Astrocyte (in vitro differentiated cells and primary cell): ENCODE measurements around the gene SNCB. TPM values are rescaled to one million over a fixed set of nuclear protein-coding genes. Genes with fewer than 3 reads are reported as not detected.

ENCODE experiments used
- DNase-seq: peaks from one replicate; pipeline ENCODE4 v3.0.0-alpha.2; 2010; ENCODE audit warnings: low read depth
- FAIRE-seq: peaks from 2 replicates; lab custom pipeline; 2011; peaks lifted over from hg19 to GRCh38; lab: Jason Lieb, UNC
- H2AFZ ChIP-seq: 2 replicates; pipeline ENCODE4 v1.6.0; 2012; ENCODE audit warnings: low read depth, low read length, inconsistent platforms
- H3K27ac ChIP-seq: 2 replicates; pipeline ENCODE4 v1.5.1; 2011; ENCODE audit warnings: low read depth, low read length, inconsistent platforms
- H3K27me3 ChIP-seq: 2 replicates; pipeline ENCODE4 v1.6.0; 2011; ENCODE audit warnings: low read length, inconsistent platforms; ENCODE audit not compliant: insufficient read depth
- H3K36me3 ChIP-seq: 2 replicates; pipeline ENCODE4 v1.5.1; 2011; ENCODE audit warnings: low read length, inconsistent platforms; ENCODE audit not compliant: insufficient read depth
- H3K4me1 ChIP-seq: 2 replicates; pipeline ENCODE4 v1.5.1; 2011; ENCODE audit warnings: low read length, inconsistent platforms; ENCODE audit not compliant: insufficient read depth
- H3K4me2 ChIP-seq: 2 replicates; pipeline ENCODE4 v1.6.0; 2012; ENCODE audit warnings: low read length, inconsistent platforms
- H3K4me3 ChIP-seq: 2 replicates; pipeline ENCODE4 v1.5.1; 2011; ENCODE audit warnings: low read depth, mild to moderate bottlenecking, low read length, inconsistent platforms; ENCODE audit not compliant: insufficient read depth
- H3K79me2 ChIP-seq: 2 replicates; pipeline ENCODE4 v1.6.0; 2012; ENCODE audit warnings: mild to moderate bottlenecking, low read length, inconsistent platforms; ENCODE audit not compliant: insufficient read depth
- H3K9ac ChIP-seq: 2 replicates; pipeline ENCODE4 v1.6.0; 2012; ENCODE audit warnings: mild to moderate bottlenecking, low read length, inconsistent platforms
- H3K9me3 ChIP-seq: 2 replicates; pipeline ENCODE4 v1.5.1; 2012; ENCODE audit warnings: low read depth, mild to moderate bottlenecking, low read length, inconsistent platforms; ENCODE audit not compliant: insufficient read depth
- H4K20me1 ChIP-seq: 2 replicates; pipeline ENCODE4 v1.6.0; 2012; ENCODE audit warnings: low read length, inconsistent platforms; ENCODE audit not compliant: insufficient read depth
- H3K27ac Mint-ChIP-seq: one replicate; pipeline ENCODE4 v1.8.0; 2021; ENCODE audit warnings: mild to moderate bottlenecking, mixed read lengths; ENCODE audit not compliant: unreplicated experiment
- H3K27me3 Mint-ChIP-seq: one replicate; pipeline ENCODE4 v1.8.0; 2021; ENCODE audit warnings: low read depth, mixed read lengths; ENCODE audit not compliant: unreplicated experiment
- H3K36me3 Mint-ChIP-seq: one replicate; pipeline ENCODE4 v1.8.0; 2021; ENCODE audit warnings: low read depth, mixed read lengths; ENCODE audit not compliant: unreplicated experiment
- H3K4me1 Mint-ChIP-seq: one replicate; pipeline ENCODE4 v1.8.0; 2021; ENCODE audit warnings: low read depth, mixed read lengths; ENCODE audit not compliant: unreplicated experiment
- H3K4me3 Mint-ChIP-seq: one replicate; pipeline ENCODE4 v1.8.0; 2021; ENCODE audit warnings: mild to moderate bottlenecking, moderate library complexity, mixed read lengths; ENCODE audit not compliant: unreplicated experiment
- H3K9me3 Mint-ChIP-seq: one replicate; pipeline ENCODE4 v1.8.0; 2021; ENCODE audit warnings: mild to moderate bottlenecking, mixed read lengths; ENCODE audit not compliant: unreplicated experiment
- CTCF ChIP-seq: IDR thresholded peaks from 2 replicates; pipeline ENCODE4 v1.5.1; 2011; ENCODE audit warnings: low read depth, mild to moderate bottlenecking, inconsistent platforms, low read length, moderate library complexity; ENCODE audit not compliant: insufficient read depth
- EZH2 ChIP-seq: IDR thresholded peaks from 2 replicates; pipeline ENCODE4 v1.6.1; 2012; ENCODE audit warnings: mild to moderate bottlenecking, low read length, inconsistent platforms; ENCODE audit not compliant: insufficient read depth
- total RNA-seq: library from RNA; stranded (reverse); gene quantifications from 2 replicates; pipeline ENCODE4 v1.2.1, GENCODE V29; 2021

The SNCB gene
- total RNA-seq, 1 donor from 2014 or later: 3.4 TPM

GRCh38 chr5:176632745-176633144 lies 2.4 kb upstream of the SNCB start:
- Histone ChIP-seq H4K20me1 (peaks cover 3% of the 10 kb centered on the region), H3K9me3 (no peaks in the 10 kb centered on the region), H3K27me3 (peaks cover 53% of the 10 kb centered on the region), H3K4me1 (peaks cover 10% of the 10 kb centered on the region), H3K27ac (no peak overlapping the region), H3K4me2 (no peak overlapping the region), H3K36me3 (no peaks in the 10 kb centered on the region), H3K4me3 (no peak overlapping the region), H2AFZ (no peak overlapping the region), H3K79me2 (no peaks in the 10 kb centered on the region), H3K9ac (no peak overlapping the region)
- H3K36me3 Mint-ChIP-seq: no peaks in the 10 kb centered on the region
- peaks cover 4% of the 10 kb centered on the region for H3K9me3 Mint-ChIP-seq
- peaks cover 71% of the 10 kb centered on the region for H3K27me3 Mint-ChIP-seq
- no peak overlapping the region for H3K27ac Mint-ChIP-seq
- FAIRE-seq (no peak), DNase-seq (no peak)
- no peak overlapping the region for H3K4me3 Mint-ChIP-seq
- H3K4me1 Mint-ChIP-seq: peaks cover 12% of the 10 kb centered on the region
- TF ChIP-seq CTCF (no peak), EZH2 (no peak)

GRCh38 chr5:176631383-176632200 lies 1.3 kb upstream of the SNCB start:
- no peak for FAIRE-seq
- Mint-ChIP-seq H3K9me3 (peaks cover 4% of the 10 kb centered on the region), H3K27me3 (peaks cover 68% of the 10 kb centered on the region)

More at GRCh38 chr5:176631383-176632200, 1.3 kb upstream of the SNCB start:
- Histone ChIP-seq H3K36me3 (no peaks in the 10 kb centered on the region), H2AFZ (no peak overlapping the region), H3K4me1 (peaks cover 10% of the 10 kb centered on the region), H3K79me2 (no peaks in the 10 kb centered on the region), H3K9ac (no peak overlapping the region), H3K27me3 (peaks cover 52% of the 10 kb centered on the region), H3K27ac (no peak overlapping the region), H3K4me3 (no peak overlapping the region), H3K4me2 (no peak overlapping the region), H3K9me3 (no peaks in the 10 kb centered on the region), H4K20me1 (peaks cover 3% of the 10 kb centered on the region)
- no peak for DNase-seq
- Mint-ChIP-seq H3K4me1 (peaks cover 18% of the 10 kb centered on the region), H3K27ac (no peak overlapping the region), H3K36me3 (peaks cover 2% of the 10 kb centered on the region), H3K4me3 (no peak overlapping the region)
- TF ChIP-seq CTCF (no peak), EZH2 (no peak)
